Measurements from ENCODE around the gene EYA4.

Gene EYA4

GRCh38 chr6:133242637-133243585, 1.8 kb downstream of the EYA4 start:
- DNase-seq (ENCODE audit: low spot score) (no peak), FAIRE-seq (no peak)

- FAIRE-seq (no peak), DNase-seq (ENCODE audit: low spot score) (no peak)
Observed at GRCh38 chr6:133243723-133244305, 2.7 kb downstream of the EYA4 start.

- no peak for FAIRE-seq
- no peak for DNase-seq (ENCODE audit: low spot score)
Observed at GRCh38 chr6:133244519-133244918, 3.4 kb downstream of the EYA4 start.

GRCh38 chr6:133245007-133245406, 3.9 kb downstream of the EYA4 start:
- DNase-seq (ENCODE audit: low spot score) (no peak), FAIRE-seq (no peak)

GRCh38 chr6:133245422-133245903, 4.3 kb downstream of the EYA4 start:
- FAIRE-seq: no peak
- no peak for DNase-seq (ENCODE audit: low spot score)

- no peak for FAIRE-seq
- DNase-seq (ENCODE audit: low spot score): no peak
Observed at GRCh38 chr6:133247581-133247980, 6.4 kb downstream of the EYA4 start.

- FAIRE-seq (no peak), DNase-seq (ENCODE audit: low spot score) (no peak)
Observed at GRCh38 chr6:133248241-133249001, 7.3 kb downstream of the EYA4 start.

- FAIRE-seq (no peak), DNase-seq (ENCODE audit: low spot score) (no peak)
Observed at GRCh38 chr6:133251688-133252087, 10.5 kb downstream of the EYA4 start.

- no peak for FAIRE-seq
- no peak for DNase-seq (ENCODE audit: low spot score)
Observed at GRCh38 chr6:133254552-133255228, 13.5 kb downstream of the EYA4 start.

- FAIRE-seq: no peak
Observed at GRCh38 chr6:133257545-133258105, 16.5 kb downstream of the EYA4 start.

GRCh38 chr6:133259561-133259960, 18.4 kb downstream of the EYA4 start:
- DNase-seq (ENCODE audit: low spot score) (no peak), FAIRE-seq (no peak)

More at GRCh38 chr6:133257545-133258105, 16.5 kb downstream of the EYA4 start:
- no peak for DNase-seq (ENCODE audit: low spot score)

GRCh38 chr6:133262804-133263203, 21.6 kb downstream of the EYA4 start:
- DNase-seq (ENCODE audit: low spot score): no peak
- FAIRE-seq: no peak

- no peak for DNase-seq (ENCODE audit: low spot score)
- no peak for FAIRE-seq
Observed at GRCh38 chr6:133265066-133265465, 23.9 kb downstream of the EYA4 start.

- no peak for FAIRE-seq
Observed at GRCh38 chr6:133266186-133266585, 25.0 kb downstream of the EYA4 start.

GRCh38 chr6:133268621-133269020, 27.5 kb downstream of the EYA4 start:
- no peak for FAIRE-seq
- DNase-seq (ENCODE audit: low spot score): no peak

More at GRCh38 chr6:133266186-133266585, 25.0 kb downstream of the EYA4 start:
- no peak for DNase-seq (ENCODE audit: low spot score)

GRCh38 chr6:133274813-133275212, 33.7 kb downstream of the EYA4 start:
- DNase-seq (ENCODE audit: low spot score): no peak
- no peak for FAIRE-seq

GRCh38 chr6:133275213-133275612, 34.1 kb downstream of the EYA4 start:
- no peak for FAIRE-seq

GRCh38 chr6:133277228-133277899, 36.2 kb downstream of the EYA4 start:
- FAIRE-seq: no peak
- DNase-seq (ENCODE audit: low spot score): no peak

More at GRCh38 chr6:133275213-133275612, 34.1 kb downstream of the EYA4 start:
- no peak for DNase-seq (ENCODE audit: low spot score)

GRCh38 chr6:133277900-133278545, 36.9 kb downstream of the EYA4 start:
- no peak for FAIRE-seq
- DNase-seq (ENCODE audit: low spot score): no peak

- FAIRE-seq: no peak
- no peak for DNase-seq (ENCODE audit: low spot score)
Observed at GRCh38 chr6:133286765-133287164, 45.6 kb downstream of the EYA4 start.

Measured in RCC 7860 (cell line).